H1 (cell line): ENCODE measurements around the gene GARIN3. TPM values are rescaled to one million over a fixed set of nuclear protein-coding genes. Genes with fewer than 3 reads are reported as not detected.

Experiments used
- CTCF ChIA-PET: fragments of 300-600 bp; sonication (Branson Sonifier 250); formaldehyde crosslinking; loops from one replicate; lab custom pipeline; 2021; ENCODE audit not compliant: partially characterized antibody; lab: Charles Lee
- POLR2A ChIA-PET: fragments of 300-600 bp; sonication (Branson Sonifier 250); formaldehyde crosslinking; loops from one replicate; lab custom pipeline; 2021; ENCODE audit warnings: inconsistent platforms; ENCODE audit not compliant: partially characterized antibody; lab: Charles Lee
- DNase-seq, 2 experiments: peaks; one replicate each; pipeline versions ENCODE4 v3.0.0 to v3.0.0-alpha.2; 2010 to 2022; ENCODE audit warnings: low spot score in 2 of 2, low read depth in 1 of 2, mixed read lengths in 1 of 2
- FAIRE-seq: peaks from 2 replicates; lab custom pipeline; 2011; peaks lifted over from hg19 to GRCh38; lab: Jason Lieb, UNC
- H2AFZ ChIP-seq: 2 replicates; pipeline ENCODE4 v1.8.1; 2012; ENCODE audit warnings: low read length, inconsistent platforms
- H2AK5ac ChIP-seq: 2 replicates; pipeline ENCODE4 v1.6.1; 2013; ENCODE audit warnings: low read depth, low read length
- H2BK120ac ChIP-seq: replicated peaks from 2 replicates; pipeline ENCODE3; 2013; ENCODE audit warnings: low read depth, low read length, inconsistent platforms
- H2BK12ac ChIP-seq: 2 replicates; pipeline ENCODE4 v1.6.1; 2013; ENCODE audit warnings: low read depth, low read length
- H2BK15ac ChIP-seq: 2 replicates; pipeline ENCODE4 v1.6.1; 2013; ENCODE audit warnings: low read length
- H2BK20ac ChIP-seq: 2 replicates; pipeline ENCODE4 v1.6.1; 2013; ENCODE audit warnings: low read length
- H2BK5ac ChIP-seq: 2 replicates; pipeline ENCODE4 v1.6.1; 2013; ENCODE audit warnings: low read depth, low read length
- H3K14ac ChIP-seq: 2 replicates; pipeline ENCODE4 v1.6.1; 2013; ENCODE audit warnings: inconsistent platforms; ENCODE audit not compliant: insufficient read length
- H3K18ac ChIP-seq: 2 replicates; pipeline ENCODE4 v1.6.1; 2013; ENCODE audit warnings: low read length; ENCODE audit errors: extremely low read depth
- H3K23ac ChIP-seq: 2 replicates; pipeline ENCODE4 v1.6.1; 2013; ENCODE audit warnings: inconsistent platforms; ENCODE audit not compliant: insufficient read length
- H3K23me2 ChIP-seq: 2 replicates; pipeline ENCODE4 v1.6.1; 2013; ENCODE audit warnings: low read depth, low read length
- H3K27ac ChIP-seq: 2 replicates; pipeline ENCODE4 v1.6.1; 2011; ENCODE audit warnings: low read depth, low read length, inconsistent platforms
- H3K27me3 ChIP-seq, 4 experiments: replicated peaks in 1 of 4; 1 replicate in 1 of 4; 2 replicates in 3 of 4; pipeline versions ENCODE4 v1.6.1 to v1.8.1; 2011 to 2013; ENCODE audit warnings: low read length in 3 of 4, mild to moderate bottlenecking in 3 of 4, inconsistent platforms in 2 of 4, mixed read lengths in 2 of 4, moderate library complexity in 1 of 4; ENCODE audit not compliant: control insufficient read depth in 3 of 4, insufficient read depth in 3 of 4; ENCODE audit errors: extremely low read depth in 1 of 4
- H3K36me3 ChIP-seq, 4 experiments: 2 replicates each; pipeline versions ENCODE4 v1.6.1 to v1.8.1; 2011 to 2013; ENCODE audit warnings: mild to moderate bottlenecking in 4 of 4, low read length in 3 of 4, moderate library complexity in 2 of 4, control low read depth in 1 of 4, inconsistent platforms in 1 of 4; ENCODE audit not compliant: insufficient read depth in 4 of 4, control insufficient read depth in 2 of 4
- H3K4ac ChIP-seq: replicated peaks from 2 replicates; pipeline ENCODE3; 2013; ENCODE audit warnings: low read length, low read depth, mixed read lengths, inconsistent platforms; ENCODE audit not compliant: insufficient read length
- H3K4me1 ChIP-seq, 4 experiments: replicated peaks in 1 of 4; 1 replicate in 1 of 4; 2 replicates in 3 of 4; pipeline versions ENCODE4 v1.6.1 to v1.8.1; 2011 to 2013; ENCODE audit warnings: low read length in 3 of 4, inconsistent platforms in 2 of 4, mixed read lengths in 1 of 4; ENCODE audit not compliant: insufficient read depth in 4 of 4, control insufficient read depth in 3 of 4
- H3K4me2 ChIP-seq, 2 experiments: 2 replicates each; pipeline versions ENCODE4 v1.6.1 to v1.8.1; 2011 to 2013; ENCODE audit warnings: low read depth in 2 of 2, low read length in 2 of 2, control low read depth in 1 of 2, inconsistent platforms in 1 of 2, mild to moderate bottlenecking in 1 of 2; ENCODE audit not compliant: insufficient read depth in 1 of 2
- H3K4me3 ChIP-seq, 4 experiments: fragments of 200-600, 300-600 bp in 1 of 4; sonication (generic), shearing (Covaris generic), sonication (Bioruptor Twin) in 1 of 4; 2 replicates each; pipeline versions ENCODE4 v1.5.1 to v1.8.1; 2011 to 2016; ENCODE audit warnings: low read length in 4 of 4, low read depth in 3 of 4, control low read depth in 2 of 4, inconsistent platforms in 2 of 4, mild to moderate bottlenecking in 2 of 4, mixed read lengths in 1 of 4, moderate library complexity in 1 of 4; ENCODE audit not compliant: insufficient read depth in 2 of 4; ENCODE audit errors: extremely low read depth in 1 of 4
- H3K56ac ChIP-seq: replicated peaks from 2 replicates; pipeline ENCODE3; 2013; ENCODE audit warnings: low read depth, mild to moderate bottlenecking, mixed read lengths, low read length, inconsistent platforms; ENCODE audit not compliant: insufficient read length
- H3K79me1 ChIP-seq: 2 replicates; pipeline ENCODE4 v1.6.1; 2013; ENCODE audit warnings: low read depth, low read length, control low read depth
- H3K79me2 ChIP-seq, 2 experiments: 2 replicates each; pipeline versions ENCODE4 v1.6.1 to v1.8.1; 2012 to 2013; ENCODE audit warnings: low read length in 2 of 2, mild to moderate bottlenecking in 2 of 2, inconsistent platforms in 1 of 2; ENCODE audit not compliant: insufficient read depth in 2 of 2, control insufficient read depth in 1 of 2
- H3K9ac ChIP-seq, 4 experiments: replicated peaks in 1 of 4; 1 replicate in 1 of 4; 2 replicates in 3 of 4; pipeline versions ENCODE4 v1.6.1 to v1.8.1; 2011 to 2013; ENCODE audit warnings: low read depth in 3 of 4, low read length in 3 of 4, control low read depth in 2 of 4, mild to moderate bottlenecking in 2 of 4, moderate library complexity in 2 of 4, inconsistent platforms in 1 of 4; ENCODE audit errors: extremely low read depth in 1 of 4
- H3K9me3 ChIP-seq, 2 experiments: 2 replicates each; pipeline versions ENCODE4 v1.6.1 to v1.8.1; 2012 to 2013; ENCODE audit warnings: mild to moderate bottlenecking in 2 of 2, moderate library complexity in 2 of 2, control low read depth in 1 of 2, inconsistent platforms in 1 of 2, low read depth in 1 of 2, low read length in 1 of 2, mixed read lengths in 1 of 2; ENCODE audit not compliant: insufficient read depth in 2 of 2
- H4K20me1 ChIP-seq, 2 experiments: replicated peaks in 1 of 2; 2 replicates each; pipeline versions ENCODE3 to v1.8.1; 2011 to 2013; ENCODE audit warnings: inconsistent platforms in 2 of 2, low read length in 2 of 2, mild to moderate bottlenecking in 1 of 2; ENCODE audit not compliant: insufficient read depth in 2 of 2, control insufficient read depth in 1 of 2
- H4K5ac ChIP-seq: 2 replicates; pipeline ENCODE4 v1.6.1; 2013; ENCODE audit warnings: low read length, low read depth, mixed read lengths, inconsistent platforms; ENCODE audit not compliant: insufficient read length
- H4K8ac ChIP-seq: 2 replicates; pipeline ENCODE4 v1.8.0; 2013; ENCODE audit warnings: mild to moderate bottlenecking, moderate library complexity, low read length, inconsistent platforms; ENCODE audit not compliant: insufficient read depth; ENCODE audit errors: extremely low read depth
- H4K91ac ChIP-seq: replicated peaks from 2 replicates; pipeline ENCODE3; 2013; ENCODE audit warnings: low read length, mixed read lengths, inconsistent platforms; ENCODE audit not compliant: insufficient read length
- CEBPB ChIP-seq: IDR thresholded peaks from 2 replicates; pipeline ENCODE4 v1.6.1; 2012; ENCODE audit warnings: low read depth, low read length
- HDAC2 ChIP-seq, 2 experiments: fragments of 300-600 bp in 1 of 2; sonication (generic) in 1 of 2; IDR thresholded peaks; 2 replicates each; pipeline ENCODE4 v1.6.1; 2011 to 2012; ENCODE audit warnings: low read depth in 2 of 2, low read length in 2 of 2, mild to moderate bottlenecking in 2 of 2, moderate library complexity in 2 of 2, borderline replicate concordance in 1 of 2, inconsistent platforms in 1 of 2
- HDAC6 ChIP-seq: IDR thresholded peaks from one replicate; pipeline ENCODE4 v1.7.1; 2012; ENCODE audit warnings: low read depth, mild to moderate bottlenecking, inconsistent platforms, low read length, moderate library complexity
- RFX5 ChIP-seq: IDR thresholded peaks from 2 replicates; pipeline ENCODE4 v1.6.1; 2011; ENCODE audit warnings: low read depth, low read length, improper control_type of control experiment, borderline replicate concordance
- RNF2 ChIP-seq: fragments of 200-900, 300-1000 bp; sonication (generic); IDR thresholded peaks from 2 replicates; pipeline ENCODE4 v1.7.1; 2016; ENCODE audit warnings: borderline replicate concordance, low read depth, mild to moderate bottlenecking, antibody characterized with exemption, low read length; ENCODE audit not compliant: poor library complexity, severe bottlenecking; ENCODE audit errors: missing control alignments
- SP2 ChIP-seq: IDR thresholded peaks from 2 replicates; pipeline ENCODE4 v1.6.1; 2012; ENCODE audit warnings: mild to moderate bottlenecking, low read length, inconsistent platforms
- TAF7 ChIP-seq: optimal IDR thresholded peaks from 2 replicates; pipeline ENCODE3; 2011; ENCODE audit warnings: low read depth, mild to moderate bottlenecking, inconsistent platforms, low read length, moderate library complexity, borderline replicate concordance
- TEAD4 ChIP-seq: IDR thresholded peaks from 2 replicates; pipeline ENCODE4 v1.6.1; 2012; ENCODE audit warnings: low read depth, low read length, inconsistent platforms, mixed read lengths
- WGBS, 2 experiments: shearing (Covaris generic) in 1 of 2; methylation state at CpG; one replicate each; pipeline versions ENCODE4 v1.1.6 to v1.1.7; 2013 to 2015; ENCODE audit warnings: low lambda C conversion rate in 2 of 2, mixed read lengths in 2 of 2, inconsistent platforms in 1 of 2, low coverage in 1 of 2, missing lambda C conversion rate in 1 of 2; ENCODE audit not compliant: insufficient replicate concordance in 2 of 2, insufficient coverage in 1 of 2, insufficient read length in 1 of 2; ENCODE audit errors: extremely low coverage in 1 of 2, missing lambda C conversion rate in 1 of 2; 5-methylcytosine and 5-hydroxymethylcytosine counted together
- polyA plus RNA-seq, 7 experiments: library from polyadenylated mRNA; depleted of rRNA in 3 of 7; stranded (reverse) in 5 of 7; unstranded in 2 of 7; fragments of >200 nt in 5 of 7; fragments of 200-250 nt in 2 of 7; gene quantifications; 1 replicate in 5 of 7; 2 replicates in 1 of 7; 4 replicates in 1 of 7; pipeline versions ENCODE4 v1.2.1 to v1.2.3, GENCODE V29; 2011 to 2013; ENCODE audit warnings: missing spikeins in 2 of 7, mixed read lengths in 2 of 7
- total RNA-seq: library from RNA; stranded (reverse); fragmentation: NEBNext Ultra II Directional; extraction: Animal tissue kit (Norgen Biotek cat#: 25700); gene quantifications from 2 replicates; pipeline ENCODE4 v1.2.1, GENCODE V29; 2021

GARIN3 gene
- total and polyA plus RNA-seq, 2 of the 8 experiments (the other 6 are each of a cell fraction or from before 2014, with no cell fraction given) = not detected

GRCh38 chr5:157160001-157160400, 6.1 kb downstream of the GARIN3 start:
- Histone ChIP-seq H3K9ac (no peak overlapping the region), H3K4ac (no peak overlapping the region), H4K5ac (no peak overlapping the region), H3K56ac (no peak overlapping the region), H2BK15ac (no peak overlapping the region), H2BK20ac (no peak overlapping the region), H3K79me2 (no peaks in the 10 kb centered on the region), H3K18ac (no peak overlapping the region), H3K27ac (no peak overlapping the region), H3K79me1 (no peaks in the 10 kb centered on the region), H3K27me3 (no peaks in the 10 kb centered on the region), H3K9me3 (no peaks in the 10 kb centered on the region), H2AK5ac (no peak overlapping the region), H3K23me2 (no peaks in the 10 kb centered on the region), H3K36me3 (no peaks in the 10 kb centered on the region), H3K4me3 (no peak overlapping the region), H2BK120ac (no peak overlapping the region), H2BK12ac (no peak overlapping the region), H4K20me1 (no peaks in the 10 kb centered on the region), H4K8ac (no peak overlapping the region), H3K14ac (no peak overlapping the region), H3K23ac (no peak overlapping the region), H4K91ac (no peak overlapping the region), H2AFZ (no peak overlapping the region), H2BK5ac (no peak overlapping the region), H3K4me1 (no peaks in the 10 kb centered on the region), H3K4me2 (no peak overlapping the region)
- CTCF ChIA-PET = no interaction called here
- TF ChIP-seq RFX5 = no peak
- TF ChIP-seq RNF2 = no peak
- no peak for TF ChIP-seq TEAD4
- no peak for TF ChIP-seq TAF7
- TF ChIP-seq HDAC6 = no peak
- TF ChIP-seq CEBPB = no peak
- no peak for TF ChIP-seq SP2
- TF ChIP-seq HDAC2 (IDR thresholded peaks at IDR 0.05; ENCODE audit: borderline replicate concordance in 1 of 2, low read depth in 2 of 2, low read length in 2 of 2) = no peak
- POLR2A ChIA-PET = no interaction called here
- DNase-seq (no peak), FAIRE-seq (no peak)
- WGBS, 2 experiments = 85% methylated on average over 4 of the region's 4 CpGs; no CpG with 5 or more reads in 1 of the 2 experiments
